Measurements from ENCODE around the gene SYT2. TPM values are rescaled to one million over a fixed set of nuclear protein-coding genes. Genes with fewer than 3 reads are reported as not detected.

Gene SYT2
- total RNA-seq, 1 experiment from 2014 or later, result not detected

GRCh38 chr1:202592146-202592545 is 118.1 kb downstream of the SYT2 start:
- CTCF ChIA-PET, result interaction anchor here (1.6 kb wide), 1 partner anchor 8 kb away, joined by 5 read pairs; no protein-coding TSS in a partner anchor
- Mint-ChIP-seq H3K4me1 (ENCODE audit: low read depth, unreplicated experiment) (peaks cover 62% of the 10 kb centered on the region), H3K36me3 (ENCODE audit: insufficient read depth, unreplicated experiment) (no peaks in the 10 kb centered on the region), H3K27ac (ENCODE audit: unreplicated experiment) (no peak overlapping the region), H3K4me3 (ENCODE audit: low read depth, unreplicated experiment) (no peak overlapping the region), H3K27me3 (ENCODE audit: unreplicated experiment) (no peaks in the 10 kb centered on the region), H3K9me3 (ENCODE audit: low read depth, unreplicated experiment) (no peaks in the 10 kb centered on the region)
- BruUV-seq (replicated peaks), result no TSS peak
- TF ChIP-seq CTCF (IDR thresholded peaks at IDR 0.05; ENCODE audit: unreplicated experiment), result no peak
- intact Hi-C loops (cut with micrococcal nuclease; ENCODE audit: unreplicated experiment), result no loop called here
- DNase-seq, result no peak

GRCh38 chr1:202591515-202591914 is 118.7 kb downstream of the SYT2 start:
- no peak overlapping the region for H3K4me3 Mint-ChIP-seq (ENCODE audit: low read depth, unreplicated experiment)
- H3K27ac Mint-ChIP-seq (ENCODE audit: unreplicated experiment), result no peak overlapping the region
- H3K36me3 Mint-ChIP-seq (ENCODE audit: insufficient read depth, unreplicated experiment), result no peaks in the 10 kb centered on the region
- no peaks in the 10 kb centered on the region for H3K27me3 Mint-ChIP-seq (ENCODE audit: unreplicated experiment)
- peaks cover 69% of the 10 kb centered on the region for H3K4me1 Mint-ChIP-seq (ENCODE audit: low read depth, unreplicated experiment)
- intact Hi-C loops (cut with micrococcal nuclease; ENCODE audit: unreplicated experiment), result no loop called here
- no peak for TF ChIP-seq CTCF (IDR thresholded peaks at IDR 0.05; ENCODE audit: unreplicated experiment)
- CTCF ChIA-PET, result interaction anchor here (1.6 kb wide), 1 partner anchor 9 kb away, joined by 5 read pairs; no protein-coding TSS in a partner anchor
- no TSS peak for BruUV-seq (replicated peaks)
- H3K9me3 Mint-ChIP-seq (ENCODE audit: low read depth, unreplicated experiment), result no peaks in the 10 kb centered on the region
- DNase-seq, result no peak

GRCh38 chr1:202590975-202591411 is 119.3 kb downstream of the SYT2 start:
- no peaks in the 10 kb centered on the region for H3K36me3 Mint-ChIP-seq (ENCODE audit: insufficient read depth, unreplicated experiment)
- H3K27ac Mint-ChIP-seq (ENCODE audit: unreplicated experiment), result no peak overlapping the region
- DNase-seq, result peak; percentile 45
- H3K4me1 Mint-ChIP-seq (ENCODE audit: low read depth, unreplicated experiment), result peaks cover 74% of the 10 kb centered on the region
- intact Hi-C loops (cut with micrococcal nuclease; ENCODE audit: unreplicated experiment), result no loop called here
- CTCF ChIA-PET, result interaction anchor here (1.6 kb wide), 1 partner anchor 9 kb away, joined by 5 read pairs; no protein-coding TSS in a partner anchor
- no TSS peak for BruUV-seq (replicated peaks)
- H3K27me3 Mint-ChIP-seq (ENCODE audit: unreplicated experiment), result no peaks in the 10 kb centered on the region
- no peak for TF ChIP-seq CTCF (IDR thresholded peaks at IDR 0.05; ENCODE audit: unreplicated experiment)
- no peak overlapping the region for H3K4me3 Mint-ChIP-seq (ENCODE audit: low read depth, unreplicated experiment)
- H3K9me3 Mint-ChIP-seq (ENCODE audit: low read depth, unreplicated experiment), result no peaks in the 10 kb centered on the region

DNA sequence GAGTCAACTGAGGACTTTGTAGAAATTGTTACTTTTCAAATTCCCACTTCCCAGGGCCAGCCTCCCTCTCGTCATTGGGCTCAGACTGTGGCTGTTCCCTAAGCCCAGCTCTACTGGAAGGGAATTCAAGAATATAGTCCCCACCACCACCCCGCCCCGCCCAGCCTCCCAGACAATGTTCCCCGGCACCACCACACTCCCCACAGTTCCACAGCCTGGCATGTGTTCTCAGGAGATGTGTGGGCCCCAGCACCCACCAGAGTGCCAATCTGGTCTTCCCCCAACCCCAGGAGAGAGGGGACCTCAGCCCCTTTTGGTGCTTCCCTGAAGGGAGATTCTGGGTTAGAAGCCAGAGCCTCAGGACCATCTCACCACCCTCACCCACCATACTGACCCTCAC is 120.1 kb downstream of the SYT2 start:
- no TSS peak for BruUV-seq (replicated peaks)
- CTCF ChIA-PET, result interaction anchor here (1.5 kb wide), 1 partner anchor 10 kb away, joined by 5 read pairs; no protein-coding TSS in a partner anchor

More for the DNA sequence above, 120.1 kb downstream of the SYT2 start:
- peak overlapping the region; percentile 67 for H3K27ac Mint-ChIP-seq (ENCODE audit: unreplicated experiment)
- no peaks in the 10 kb centered on the region for H3K36me3 Mint-ChIP-seq (ENCODE audit: insufficient read depth, unreplicated experiment)
- DNase-seq, result no peak
- TF ChIP-seq CTCF (IDR thresholded peaks at IDR 0.05; ENCODE audit: unreplicated experiment), result no peak
- no peak overlapping the region for H3K4me3 Mint-ChIP-seq (ENCODE audit: low read depth, unreplicated experiment)
- intact Hi-C loops (cut with micrococcal nuclease; ENCODE audit: unreplicated experiment), result no loop called here
- peaks cover 80% of the 10 kb centered on the region for H3K4me1 Mint-ChIP-seq (ENCODE audit: low read depth, unreplicated experiment)
- no peaks in the 10 kb centered on the region for H3K9me3 Mint-ChIP-seq (ENCODE audit: low read depth, unreplicated experiment)
- no peaks in the 10 kb centered on the region for H3K27me3 Mint-ChIP-seq (ENCODE audit: unreplicated experiment)

All from Calu3 (cell line).